ENCODE measurements around the gene CDH1. TPM values are rescaled to one million over a fixed set of nuclear protein-coding genes. Genes with fewer than 3 reads are reported as not detected.

The CDH1 gene
- polyA plus RNA-seq, 1 of the 3 experiments (the other 2 are of a cell fraction): not detected

DNA sequence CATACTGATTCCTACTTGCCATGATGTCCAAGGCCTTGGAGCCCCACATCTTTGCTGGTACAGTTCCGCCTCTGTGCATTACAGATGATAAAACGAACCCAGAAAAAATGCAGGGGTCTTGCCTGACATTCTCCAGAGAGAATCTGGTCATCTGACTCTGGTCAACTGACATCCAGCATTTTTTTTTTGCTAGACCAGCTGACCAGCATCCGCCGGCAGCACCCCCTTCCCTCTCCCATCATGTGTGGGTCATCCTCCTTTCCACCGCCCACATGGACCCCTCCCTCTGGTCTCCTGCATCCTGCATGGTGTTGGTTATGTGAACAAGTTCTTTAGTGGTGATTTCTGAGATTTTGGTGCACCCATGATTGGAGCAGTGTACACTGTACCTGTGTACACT, 47.1 kb downstream of the CDH1 start:
- Histone ChIP-seq H3K4me1 (ENCODE audit: control insufficient read depth in 1 of 2, insufficient read depth in 2 of 2, low read depth in 1 of 2, low read length in 1 of 2) (no peaks in the 10 kb centered on the region), H3K36me3 (replicated peaks in 1 of 2; ENCODE audit: control insufficient read depth in 1 of 2, insufficient read depth in 2 of 2, low read length in 1 of 2) (no peaks in the 10 kb centered on the region), H3F3A (replicated peaks; ENCODE audit: insufficient read depth) (no peaks in the 10 kb centered on the region), H4K20me1 (ENCODE audit: insufficient read depth) (no peaks in the 10 kb centered on the region), H2AFZ (ENCODE audit: low read depth) (no peak overlapping the region), H3K4me2 (no peak overlapping the region), H3K27me3 (ENCODE audit: insufficient read depth) (no peaks in the 10 kb centered on the region), H3K9me3 (no peaks in the 10 kb centered on the region), H3K4me3 (ENCODE audit: low read depth in 2 of 2, low read length in 1 of 2) (no peak overlapping the region), H3K9ac (no peak overlapping the region), H3K9me2 (no peaks in the 10 kb centered on the region), H3K27ac (ENCODE audit: low read depth in 2 of 2, low read length in 1 of 2) (no peak overlapping the region), H3K79me2 (ENCODE audit: insufficient read depth) (no peaks in the 10 kb centered on the region)
- CTCF ChIA-PET: interaction anchor here (1.2 kb wide), 1 partner anchor 255 kb away, joined by 3 read pairs; no protein-coding TSS in a partner anchor
- POLR2A ChIA-PET: no interaction called here
- 68% methylated on average over 5 of the region's 5 CpGs for WGBS (ENCODE audit: low lambda C conversion rate)
- TF ChIP-seq TCF12 (IDR thresholded peaks at IDR 0.05): no peak
- no peak for TF ChIP-seq YY1 (IDR thresholded peaks at IDR 0.05; ENCODE audit: low read depth)
- no peak for TF ChIP-seq RAD21 (IDR thresholded peaks at IDR 0.05; ENCODE audit: low read length)
- no peak for TF ChIP-seq GABPA (IDR thresholded peaks at IDR 0.05; ENCODE audit: low read depth)
- no peak for DNase-seq

DNA sequence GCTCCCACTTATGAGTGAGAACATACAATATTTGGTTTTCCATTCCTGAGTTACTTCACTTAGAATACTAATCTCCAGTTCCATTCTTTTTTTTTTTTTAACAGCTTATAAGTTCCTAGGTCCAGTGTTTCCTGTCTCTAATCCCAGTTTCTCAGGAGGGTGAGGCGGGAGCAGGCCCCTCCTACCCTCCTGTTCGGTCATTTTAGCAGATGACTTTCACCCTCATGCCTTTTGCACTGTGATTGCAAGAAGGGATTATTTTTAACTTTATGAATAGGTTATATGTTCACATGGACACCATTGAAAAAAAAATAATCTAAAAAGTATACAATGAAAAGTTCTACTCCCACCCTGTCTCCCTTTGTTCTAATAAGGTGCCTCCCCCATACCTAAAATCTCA, 47.6 kb downstream of the CDH1 start:
- WGBS (ENCODE audit: low lambda C conversion rate): 31% methylated on average over 2 of the region's 2 CpGs
- no peak overlapping the region for H2AFZ ChIP-seq (ENCODE audit: low read depth)
- no peaks in the 10 kb centered on the region for H3K27me3 ChIP-seq (ENCODE audit: insufficient read depth)
- TF ChIP-seq JUND (IDR thresholded peaks at IDR 0.05) (no peak), FOSL2 (IDR thresholded peaks at IDR 0.05; ENCODE audit: borderline replicate concordance, low read depth) (no peak), YY1 (IDR thresholded peaks at IDR 0.05; ENCODE audit: low read depth) (no peak), RAD21 (IDR thresholded peaks at IDR 0.05; ENCODE audit: low read length) (no peak), RXRA (IDR thresholded peaks at IDR 0.05; ENCODE audit: borderline replicate concordance, low read depth) (no peak), RFX5 (IDR thresholded peaks at IDR 0.05; ENCODE audit: low read length) (no peak), TCF12 (IDR thresholded peaks at IDR 0.05) (no peak), MXI1 (IDR thresholded peaks at IDR 0.05; ENCODE audit: low read depth, low read length) (no peak), CHD2 (IDR thresholded peaks at IDR 0.05; ENCODE audit: low read length, partially characterized antibody) (no peak), GATA2 (CRISPR knock-in tag; IDR thresholded peaks at IDR 0.05) (no peak)
- TF ChIP-seq, protein P1, sequence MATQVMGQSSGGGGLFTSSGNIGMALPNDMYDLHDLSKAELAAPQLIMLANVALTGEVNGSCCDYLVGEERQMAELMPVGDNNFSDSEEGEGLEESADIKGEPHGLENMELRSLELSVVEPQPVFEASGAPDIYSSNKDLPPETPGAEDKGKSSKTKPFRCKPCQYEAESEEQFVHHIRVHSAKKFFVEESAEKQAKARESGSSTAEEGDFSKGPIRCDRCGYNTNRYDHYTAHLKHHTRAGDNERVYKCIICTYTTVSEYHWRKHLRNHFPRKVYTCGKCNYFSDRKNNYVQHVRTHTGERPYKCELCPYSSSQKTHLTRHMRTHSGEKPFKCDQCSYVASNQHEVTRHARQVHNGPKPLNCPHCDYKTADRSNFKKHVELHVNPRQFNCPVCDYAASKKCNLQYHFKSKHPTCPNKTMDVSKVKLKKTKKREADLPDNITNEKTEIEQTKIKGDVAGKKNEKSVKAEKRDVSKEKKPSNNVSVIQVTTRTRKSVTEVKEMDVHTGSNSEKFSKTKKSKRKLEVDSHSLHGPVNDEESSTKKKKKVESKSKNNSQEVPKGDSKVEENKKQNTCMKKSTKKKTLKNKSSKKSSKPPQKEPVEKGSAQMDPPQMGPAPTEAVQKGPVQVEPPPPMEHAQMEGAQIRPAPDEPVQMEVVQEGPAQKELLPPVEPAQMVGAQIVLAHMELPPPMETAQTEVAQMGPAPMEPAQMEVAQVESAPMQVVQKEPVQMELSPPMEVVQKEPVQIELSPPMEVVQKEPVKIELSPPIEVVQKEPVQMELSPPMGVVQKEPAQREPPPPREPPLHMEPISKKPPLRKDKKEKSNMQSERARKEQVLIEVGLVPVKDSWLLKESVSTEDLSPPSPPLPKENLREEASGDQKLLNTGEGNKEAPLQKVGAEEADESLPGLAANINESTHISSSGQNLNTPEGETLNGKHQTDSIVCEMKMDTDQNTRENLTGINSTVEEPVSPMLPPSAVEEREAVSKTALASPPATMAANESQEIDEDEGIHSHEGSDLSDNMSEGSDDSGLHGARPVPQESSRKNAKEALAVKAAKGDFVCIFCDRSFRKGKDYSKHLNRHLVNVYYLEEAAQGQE (IDR thresholded peaks at IDR 0.05; ENCODE audit: low read depth, low read length): no peak
- TF ChIP-seq, protein P2, sequence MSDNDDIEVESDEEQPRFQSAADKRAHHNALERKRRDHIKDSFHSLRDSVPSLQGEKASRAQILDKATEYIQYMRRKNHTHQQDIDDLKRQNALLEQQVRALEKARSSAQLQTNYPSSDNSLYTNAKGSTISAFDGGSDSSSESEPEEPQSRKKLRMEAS (IDR thresholded peaks at IDR 0.05; ENCODE audit: low read depth): no peak
- TF ChIP-seq, protein P3, sequence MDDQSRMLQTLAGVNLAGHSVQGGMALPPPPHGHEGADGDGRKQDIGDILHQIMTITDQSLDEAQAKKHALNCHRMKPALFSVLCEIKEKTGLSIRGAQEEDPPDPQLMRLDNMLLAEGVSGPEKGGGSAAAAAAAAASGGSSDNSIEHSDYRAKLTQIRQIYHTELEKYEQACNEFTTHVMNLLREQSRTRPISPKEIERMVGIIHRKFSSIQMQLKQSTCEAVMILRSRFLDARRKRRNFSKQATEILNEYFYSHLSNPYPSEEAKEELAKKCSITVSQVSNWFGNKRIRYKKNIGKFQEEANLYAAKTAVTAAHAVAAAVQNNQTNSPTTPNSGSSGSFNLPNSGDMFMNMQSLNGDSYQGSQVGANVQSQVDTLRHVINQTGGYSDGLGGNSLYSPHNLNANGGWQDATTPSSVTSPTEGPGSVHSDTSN (IDR thresholded peaks at IDR 0.05): no peak
- H3K9me2 ChIP-seq: no peaks in the 10 kb centered on the region
- H3F3A ChIP-seq (replicated peaks; ENCODE audit: insufficient read depth): no peaks in the 10 kb centered on the region
- H3K27ac ChIP-seq (ENCODE audit: low read depth in 2 of 2, low read length in 1 of 2): no peak overlapping the region
- no peaks in the 10 kb centered on the region for H3K79me2 ChIP-seq (ENCODE audit: insufficient read depth)
- no peaks in the 10 kb centered on the region for H3K36me3 ChIP-seq (replicated peaks in 1 of 2; ENCODE audit: control insufficient read depth in 1 of 2, insufficient read depth in 2 of 2, low read length in 1 of 2)
- H3K4me2 ChIP-seq: no peak overlapping the region
- no peaks in the 10 kb centered on the region for H3K4me1 ChIP-seq (ENCODE audit: control insufficient read depth in 1 of 2, insufficient read depth in 2 of 2, low read depth in 1 of 2, low read length in 1 of 2)
- H3K9me3 ChIP-seq: no peaks in the 10 kb centered on the region
- no peaks in the 10 kb centered on the region for H4K20me1 ChIP-seq (ENCODE audit: insufficient read depth)
- no peak overlapping the region for H3K4me3 ChIP-seq (ENCODE audit: low read depth in 2 of 2, low read length in 1 of 2)
- CTCF ChIA-PET: interaction anchor here (1.2 kb wide), 1 partner anchor 256 kb away, joined by 3 read pairs; no protein-coding TSS in a partner anchor
- DNase-seq: no peak
- H3K9ac ChIP-seq: no peak overlapping the region
- POLR2A ChIA-PET: no interaction called here

Measured in SK-N-SH (cell line).